Right renal cortex interstitium (tissue), 3 donors: ENCODE results near the gene TLE7. TPM values are rescaled to one million over a fixed set of nuclear protein-coding genes. Genes with fewer than 3 reads are reported as not detected.

Experiments used
- DNase-seq, 3 donors: peaks; one replicate each; pipeline ENCODE4 v3.0.0-alpha.2; 2013; ENCODE audit warnings: low read depth in 3 of 3, low spot score in 2 of 3
- polyA plus RNA-seq, 3 donors: library from polyadenylated mRNA; unstranded; fragments of 120-200 nt; gene quantifications; one replicate each; pipeline ENCODE4 v1.2.1, GENCODE V29; 2013; ENCODE audit not compliant: insufficient read length in 3 of 3

The TLE7 gene
- polyA plus RNA-seq, 3 donors, result not detected

DNA sequence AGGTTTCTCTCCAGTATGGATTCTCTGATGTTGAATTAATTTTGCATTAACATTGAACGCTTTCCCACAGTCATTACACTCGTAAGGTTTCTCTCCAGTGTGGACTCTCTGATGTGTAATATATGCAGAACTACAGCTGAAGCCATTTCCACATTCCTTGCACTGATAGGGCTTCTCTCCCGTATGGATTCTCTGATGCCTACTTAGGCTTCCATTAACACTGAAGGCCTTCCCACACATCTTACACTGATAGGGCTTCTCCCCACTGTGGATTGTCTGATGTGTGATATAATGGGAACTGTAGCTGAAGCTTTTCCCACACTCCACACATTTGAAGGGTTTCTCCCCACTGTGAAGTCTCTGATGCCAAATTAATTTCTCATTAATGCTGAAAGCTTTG lies 7.2 kb upstream of the TLE7 start:
- DNase-seq, result no peak

DNA sequence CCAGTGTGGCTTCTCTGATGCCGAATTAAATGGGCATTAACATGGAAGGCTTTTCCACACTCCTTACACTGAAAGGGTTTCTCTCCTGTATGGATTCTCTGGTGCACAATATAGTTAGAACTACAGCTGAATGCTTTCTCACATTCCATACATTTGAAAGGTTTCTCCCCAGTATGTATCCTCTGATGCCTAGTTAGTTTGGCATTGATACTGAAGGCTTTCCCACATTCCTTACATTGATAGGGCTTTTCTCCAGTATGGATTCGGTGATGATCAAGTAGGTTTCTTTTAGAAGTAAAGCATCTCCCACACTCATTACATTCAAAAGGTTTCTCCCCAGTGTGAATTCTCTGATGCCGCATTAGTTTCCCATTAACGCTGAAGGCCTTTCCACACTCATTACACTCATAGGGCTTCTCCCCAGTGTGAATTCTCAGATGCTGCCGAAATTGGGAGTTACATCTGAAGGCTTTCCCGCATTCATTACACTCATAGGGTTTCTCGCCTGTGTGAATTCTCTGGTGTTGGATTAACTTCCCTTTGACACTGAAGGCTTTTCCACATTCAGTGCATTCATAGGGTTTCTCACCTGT lies 6.5 kb upstream of the TLE7 start:
- no peak for DNase-seq

DNA sequence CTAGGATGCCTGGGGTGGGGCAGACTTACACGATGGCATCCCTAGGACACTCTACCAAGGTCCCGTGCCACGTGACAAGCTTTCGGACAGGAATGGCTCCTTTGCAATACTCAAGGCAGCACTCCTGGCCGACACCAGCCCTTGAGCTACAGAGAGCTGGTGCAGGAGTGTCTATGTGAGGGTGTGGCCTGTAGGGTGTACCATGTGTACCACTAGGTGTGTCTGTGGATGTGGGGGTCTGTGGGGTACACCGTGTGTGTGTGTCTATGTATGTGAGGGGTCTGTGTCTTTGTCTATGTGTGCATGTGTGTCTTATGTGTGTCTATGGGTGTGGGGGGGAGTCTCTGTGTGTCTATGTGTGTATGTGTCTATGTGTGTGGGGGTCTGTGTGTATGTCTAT lies 1.9 kb upstream of the TLE7 start:
- no peak for DNase-seq

DNA sequence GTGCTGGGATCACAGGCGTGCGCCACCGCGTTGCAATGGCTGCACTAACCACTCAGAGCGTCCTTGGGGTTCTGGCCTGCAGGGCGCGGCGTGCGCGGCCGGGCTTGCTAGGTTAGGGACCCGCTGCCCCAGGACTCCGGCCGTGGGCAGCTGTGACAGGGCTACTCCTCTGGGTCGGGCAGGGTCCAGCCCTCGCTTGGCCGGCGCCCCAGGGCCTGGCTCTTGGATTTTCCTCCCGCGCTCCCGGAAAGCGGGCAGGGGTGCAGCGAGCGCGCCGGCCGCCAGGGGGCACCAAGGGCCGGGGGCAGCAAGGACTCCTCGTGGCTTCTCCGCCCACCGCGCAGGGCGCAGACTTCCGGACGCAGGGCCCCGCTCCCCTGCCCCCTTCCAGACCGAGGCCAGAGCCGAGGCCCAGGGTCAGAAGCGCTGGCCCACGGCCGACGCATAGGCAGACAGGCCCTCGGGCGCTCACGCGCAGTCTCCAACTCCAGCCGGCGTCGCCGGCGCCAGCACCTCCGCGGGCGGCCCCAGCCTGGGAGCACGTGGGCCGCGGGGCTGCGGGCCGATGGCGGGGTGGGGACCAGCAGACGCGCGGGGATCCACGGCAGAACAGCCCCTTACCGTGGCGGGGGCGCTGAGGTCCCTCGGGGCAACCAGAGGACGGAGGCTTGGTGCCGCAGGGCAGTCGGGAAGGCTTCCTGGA lies 355 bp downstream of the TLE7 start:
- no peak for DNase-seq

DNA sequence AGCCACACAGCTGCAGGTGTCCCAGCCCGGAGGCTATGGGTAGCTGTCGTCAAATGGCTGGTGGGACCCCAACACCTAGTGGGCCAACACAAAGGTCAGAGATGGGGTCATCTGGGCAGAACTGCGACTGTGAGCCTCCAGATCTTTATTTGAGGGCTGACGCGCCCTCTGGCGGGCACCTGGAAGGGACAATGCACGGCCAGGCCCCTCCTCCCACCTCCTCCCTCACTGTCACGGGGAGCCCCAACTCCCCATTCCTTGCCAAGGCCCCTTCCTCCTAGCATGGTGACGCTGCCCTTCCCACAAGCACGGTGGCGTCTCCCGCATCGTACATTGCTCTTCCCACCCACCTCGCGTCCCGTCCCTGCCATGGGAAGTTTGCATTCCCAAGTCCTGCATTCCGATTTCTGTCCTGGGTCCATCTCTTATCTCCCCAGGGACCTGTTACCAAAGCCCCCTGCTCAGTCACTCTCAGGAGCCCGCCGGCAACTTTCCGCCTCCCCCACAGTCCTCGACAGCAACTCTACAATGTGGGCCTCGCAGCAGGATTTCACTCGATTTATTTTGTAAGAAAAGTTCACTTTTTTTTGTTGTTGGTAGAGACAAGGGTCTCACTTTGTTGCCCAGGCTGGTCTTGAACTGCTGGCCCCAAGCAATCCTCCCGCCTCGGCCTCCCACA lies 1.0 kb downstream of the TLE7 start:
- no peak for DNase-seq

DNA sequence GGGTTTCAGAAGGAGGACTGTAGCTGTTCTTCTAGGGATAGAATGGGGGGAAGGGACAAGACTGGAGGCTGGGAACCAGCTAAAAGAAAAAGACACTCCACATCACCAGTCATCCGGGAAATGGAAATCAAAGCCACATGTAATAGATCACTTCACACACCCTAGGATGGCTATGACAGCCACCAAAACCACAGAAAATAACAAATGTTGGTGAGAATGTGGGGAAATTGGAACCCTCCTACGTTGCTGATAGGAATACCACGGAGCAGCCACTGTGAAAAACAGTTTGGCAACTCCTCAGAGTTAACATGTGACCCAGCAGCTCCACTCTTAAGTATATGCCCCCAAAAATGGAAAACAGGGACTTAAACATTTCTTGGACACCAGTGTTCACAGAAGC lies 2.3 kb downstream of the TLE7 start:
- DNase-seq, result no peak

DNA sequence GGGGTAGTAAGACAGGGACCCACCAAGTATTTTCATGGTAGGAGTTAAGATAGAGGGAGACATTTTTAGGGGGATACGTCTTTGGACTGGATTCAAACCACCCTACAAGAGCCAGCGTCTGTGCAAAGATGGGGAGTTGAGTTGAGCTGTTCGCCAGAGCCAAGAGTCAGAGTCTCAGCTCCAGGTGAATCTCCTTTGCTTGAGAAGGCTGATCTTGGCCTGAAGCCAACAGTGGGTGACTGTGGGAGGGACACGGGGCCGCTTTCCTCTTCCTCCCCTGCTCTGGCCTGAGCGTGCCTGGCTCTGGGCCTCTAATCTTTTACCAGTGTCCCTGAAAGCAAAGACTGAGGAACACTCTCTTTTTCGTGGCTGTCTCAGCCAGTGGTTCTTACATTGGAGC lies 5.4 kb downstream of the TLE7 start:
- DNase-seq, result no peak

DNA sequence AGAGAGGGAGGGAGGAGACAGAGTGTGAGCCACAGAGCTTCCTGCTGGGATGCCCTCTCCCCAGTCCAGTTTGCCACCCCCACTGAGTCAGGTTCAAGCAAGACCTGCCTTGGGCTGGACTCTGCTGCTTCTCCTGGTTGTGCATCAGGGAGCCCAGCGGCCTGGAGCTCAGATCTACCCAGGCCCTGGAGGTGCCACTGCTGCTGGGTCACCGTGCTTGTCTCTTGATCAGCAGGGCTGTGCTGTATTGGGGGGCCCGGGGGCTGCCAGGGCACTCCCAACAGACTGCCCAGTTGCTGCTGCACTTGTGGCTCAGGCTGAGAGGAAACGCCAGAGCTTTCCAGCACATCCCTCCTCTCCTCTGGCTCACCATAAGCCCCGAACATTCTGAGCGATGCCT lies 8.9 kb downstream of the TLE7 start:
- DNase-seq, result no peak

DNA sequence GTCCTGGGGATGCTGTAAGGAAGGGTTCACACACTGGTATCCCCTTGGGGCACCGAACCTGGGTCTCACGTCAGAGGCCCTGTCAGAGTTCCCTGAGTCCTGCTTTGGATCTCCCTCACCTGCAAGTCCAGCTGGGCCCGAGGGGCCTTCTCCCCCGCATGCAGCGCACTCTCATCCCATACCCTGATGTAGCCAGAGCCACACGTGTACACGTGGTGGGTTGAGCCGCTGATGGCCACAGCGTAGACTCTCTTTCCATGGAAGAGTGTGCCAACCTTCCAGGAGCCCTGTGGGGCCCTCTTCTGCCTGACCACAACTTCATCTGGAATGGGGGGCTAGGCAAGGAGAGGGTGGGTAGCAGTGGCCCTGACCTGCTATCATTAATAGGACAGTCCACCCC lies 9.9 kb downstream of the TLE7 start:
- no peak for DNase-seq

DNA sequence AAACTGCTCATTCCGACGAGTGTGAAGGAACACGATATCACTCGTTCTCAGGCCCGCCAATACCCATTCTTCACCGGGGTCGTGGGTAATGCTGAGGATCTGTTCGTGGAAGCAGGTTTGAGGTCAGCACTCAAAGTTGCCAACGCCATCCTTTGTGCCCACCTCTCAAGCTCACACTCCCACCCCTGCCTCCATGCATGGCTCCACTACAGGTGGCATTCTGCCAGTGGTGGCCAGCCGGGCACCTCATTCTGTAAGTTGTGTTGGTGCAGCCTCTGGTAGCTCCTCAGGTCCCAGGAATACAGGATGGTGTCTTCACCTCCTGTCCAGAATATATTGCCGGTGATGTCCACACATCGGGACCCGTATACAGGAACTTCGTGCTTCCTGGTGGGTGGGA lies 10.7 kb downstream of the TLE7 start:
- no peak for DNase-seq

DNA sequence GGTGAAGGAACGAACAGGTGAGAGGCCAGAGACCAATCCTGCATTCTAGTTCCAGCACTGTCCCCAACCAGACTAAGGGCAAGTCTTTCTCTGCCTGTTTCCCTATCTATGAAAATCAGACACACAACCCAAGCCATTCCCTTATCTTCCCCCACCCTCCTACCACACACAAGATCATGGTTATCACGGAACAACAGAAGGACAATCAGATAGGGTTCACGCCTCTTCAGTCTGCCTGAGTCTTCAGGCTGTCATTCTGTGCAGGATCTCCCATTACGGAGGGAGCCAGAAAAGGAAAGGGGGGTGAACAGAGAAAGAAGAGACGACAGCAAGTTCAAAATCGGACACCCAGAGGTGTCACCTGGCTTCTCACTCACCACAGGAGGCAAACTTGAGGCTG lies 11.1 kb downstream of the TLE7 start:
- no peak for DNase-seq

DNA sequence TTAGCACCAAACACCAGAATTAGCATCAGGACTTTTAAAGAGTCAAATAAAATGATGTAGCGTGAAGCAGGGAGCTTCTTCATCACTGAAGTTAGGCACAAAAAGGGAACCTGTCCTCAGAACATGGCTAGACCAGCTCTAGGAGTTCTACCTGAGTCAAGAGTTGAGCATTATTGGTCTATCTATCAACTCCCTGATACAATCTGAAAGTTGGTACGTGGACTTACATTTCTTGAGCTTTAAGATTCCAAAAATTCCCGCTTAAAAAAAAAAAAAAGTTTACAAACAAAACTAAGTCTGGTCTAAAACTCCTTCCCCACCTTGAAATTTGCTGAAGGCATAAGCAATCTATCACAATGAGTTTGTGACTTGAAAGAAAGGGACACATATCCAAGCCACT lies 12.3 kb downstream of the TLE7 start:
- no peak for DNase-seq

DNA sequence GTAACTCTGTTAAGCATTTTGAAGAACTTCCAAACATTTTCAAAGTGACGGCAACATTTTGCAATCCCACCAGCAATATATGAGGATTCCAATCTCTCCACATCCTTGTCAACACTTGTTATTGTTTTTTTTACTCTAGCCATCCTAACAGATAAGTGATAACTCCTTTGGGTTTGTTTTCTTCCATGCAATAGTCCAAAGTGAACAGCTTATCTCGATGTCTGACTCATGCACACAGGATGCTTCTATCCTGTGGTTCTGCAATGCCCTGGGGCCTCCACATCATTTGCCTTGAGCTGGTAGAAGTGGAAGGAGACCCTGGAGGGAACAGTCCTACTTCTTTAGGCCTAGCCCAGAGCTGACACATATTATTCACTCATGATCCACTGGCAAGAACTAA lies 13.0 kb downstream of the TLE7 start:
- no peak for DNase-seq

DNA sequence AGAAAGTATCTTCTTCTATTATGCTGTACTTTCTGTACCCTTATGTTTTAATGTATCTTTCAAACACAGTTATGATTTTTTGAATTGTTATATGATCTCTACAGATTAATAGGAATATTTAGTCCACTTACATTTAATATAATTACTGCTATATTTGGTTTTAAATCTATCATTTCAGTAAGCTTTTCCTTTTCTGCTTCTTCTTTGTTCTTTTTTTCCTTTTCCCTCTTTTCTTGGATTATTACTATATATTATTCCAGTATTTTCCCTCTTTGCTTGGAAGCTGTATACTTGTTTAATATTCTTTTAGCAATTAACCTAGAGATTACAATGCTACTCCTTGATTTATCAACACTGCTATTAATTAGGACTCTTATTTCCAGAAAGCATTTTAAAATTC lies 13.5 kb downstream of the TLE7 start:
- no peak for DNase-seq

DNA sequence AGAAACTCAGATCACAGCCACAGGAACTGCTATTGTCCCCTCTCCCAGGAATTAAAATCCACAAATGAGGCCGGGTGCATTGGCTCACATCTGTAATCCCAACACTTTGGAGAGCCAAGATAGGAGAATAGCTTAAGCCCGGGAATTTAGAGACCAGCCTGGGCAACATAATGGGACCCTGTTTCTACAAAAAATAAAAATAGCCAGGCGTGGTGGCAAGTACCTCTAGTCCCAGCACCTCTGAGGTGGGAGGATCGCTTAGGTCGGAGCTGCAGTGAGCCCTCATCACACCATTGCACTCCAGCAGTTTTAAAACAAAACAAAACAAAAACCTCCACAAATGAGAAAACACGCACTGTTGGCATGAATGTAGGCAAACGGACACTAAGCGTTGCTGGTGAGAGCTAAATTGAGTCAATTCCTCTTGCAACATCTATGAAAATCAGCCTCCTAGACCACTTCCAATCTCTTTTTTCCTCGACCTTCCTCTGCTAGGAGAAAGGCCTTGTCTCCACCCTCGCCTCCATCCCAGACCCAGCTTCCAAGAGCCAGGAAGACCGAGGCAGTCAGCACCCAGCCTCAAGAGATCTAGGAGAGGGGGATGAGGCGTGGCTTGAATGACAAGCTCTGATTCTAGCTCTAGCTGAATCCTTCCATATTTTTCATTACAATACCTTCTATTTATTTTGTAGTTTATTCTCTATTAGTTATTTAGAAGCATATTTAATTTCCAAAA lies 14.8 kb downstream of the TLE7 start:
- DNase-seq, result no peak

DNA sequence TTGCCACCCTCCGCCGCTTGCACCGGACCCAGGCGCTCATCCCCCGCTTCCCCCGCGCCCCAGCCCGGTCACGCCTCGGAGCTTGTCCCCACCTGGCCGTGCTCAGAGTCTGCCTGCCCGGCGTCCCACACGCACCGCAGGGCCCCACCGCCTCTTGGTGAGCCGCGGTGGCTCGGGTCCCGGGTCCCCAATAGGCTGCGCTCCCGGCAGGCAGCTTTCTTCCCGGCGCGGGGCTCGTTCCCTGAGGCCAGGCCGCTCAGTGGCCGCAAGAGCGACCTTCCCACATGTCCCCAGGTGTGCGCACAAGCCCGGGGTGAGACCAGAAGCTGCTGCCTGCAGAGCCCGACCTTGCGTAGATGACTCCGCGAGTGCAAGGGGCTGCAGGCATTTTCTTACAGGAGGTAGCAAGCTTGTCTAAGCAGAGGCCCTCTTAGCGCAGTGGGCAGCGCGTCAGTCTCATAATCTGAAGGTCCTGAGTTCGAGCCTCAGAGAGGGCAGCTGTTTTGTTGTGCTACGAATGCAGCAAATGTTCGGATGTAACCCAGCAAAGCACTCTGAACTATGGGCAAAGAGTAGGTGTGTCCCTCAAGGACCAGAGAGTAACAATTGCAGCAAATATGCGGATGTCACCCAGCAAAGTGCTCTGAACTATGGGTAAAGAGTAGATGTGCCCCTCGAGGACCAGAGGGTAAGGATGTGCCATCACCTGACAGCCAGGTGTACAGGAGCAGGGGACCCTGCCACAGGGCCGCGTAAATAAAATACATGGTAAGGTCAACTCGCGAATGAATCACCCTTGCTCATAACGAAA lies 15.6 kb downstream of the TLE7 start:
- DNase-seq, result no peak

DNA sequence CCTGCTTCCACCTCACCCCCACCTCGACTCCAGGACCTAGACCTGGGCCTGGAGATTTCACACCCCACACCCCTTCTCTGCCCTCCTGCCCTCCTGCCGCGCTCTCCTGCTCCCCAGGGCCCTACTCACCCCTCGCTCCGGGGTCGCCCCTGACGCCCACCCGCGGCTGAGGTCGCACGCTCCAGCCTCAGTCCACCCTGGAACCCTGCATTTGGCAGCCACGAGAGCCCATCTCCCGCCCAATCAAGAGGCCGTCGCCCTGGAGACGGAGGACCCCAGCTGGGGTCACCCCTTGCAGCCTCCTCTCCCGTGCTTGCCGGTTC lies 16.1 kb downstream of the TLE7 start:
- no peak for DNase-seq

DNA sequence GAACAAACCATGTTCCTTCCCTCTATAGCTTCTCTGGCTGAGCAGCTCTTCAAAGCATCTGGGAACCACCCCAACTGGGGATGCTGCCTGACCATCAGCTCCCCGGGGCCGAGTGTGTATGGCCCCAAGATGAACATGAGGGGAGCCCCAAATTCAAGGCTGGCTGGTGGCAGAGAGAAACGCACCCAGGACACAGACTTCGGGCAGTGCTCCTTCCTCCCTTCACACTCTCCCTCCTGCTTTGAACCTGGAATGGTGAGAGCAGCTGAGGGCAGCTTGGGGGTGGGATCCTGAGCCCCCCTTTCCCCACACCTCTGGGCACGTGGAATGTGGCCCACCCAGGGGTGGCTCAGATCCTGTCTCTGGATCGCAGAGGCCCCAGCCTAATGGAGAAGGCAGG lies 17.2 kb downstream of the TLE7 start:
- no peak for DNase-seq

DNA sequence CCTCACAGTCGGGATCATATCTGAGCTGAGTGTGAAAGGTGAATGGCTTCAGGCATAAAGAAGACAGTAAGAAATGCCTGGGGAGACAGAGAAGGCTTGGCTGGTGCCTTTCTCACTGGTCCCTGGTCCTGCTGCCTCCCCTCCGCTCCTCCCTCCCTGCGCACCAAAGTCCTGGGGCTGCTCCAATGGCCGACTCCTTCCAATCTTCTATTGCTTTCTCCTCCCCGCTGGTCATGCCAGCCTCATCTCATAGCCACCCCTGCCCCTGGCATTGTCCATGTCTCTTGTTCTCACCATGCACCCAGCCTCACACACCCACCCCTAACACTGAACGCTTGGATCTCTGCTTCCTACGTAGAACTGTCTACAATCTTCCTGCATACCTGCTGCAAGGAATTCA lies 18.0 kb downstream of the TLE7 start:
- no peak for DNase-seq

DNA sequence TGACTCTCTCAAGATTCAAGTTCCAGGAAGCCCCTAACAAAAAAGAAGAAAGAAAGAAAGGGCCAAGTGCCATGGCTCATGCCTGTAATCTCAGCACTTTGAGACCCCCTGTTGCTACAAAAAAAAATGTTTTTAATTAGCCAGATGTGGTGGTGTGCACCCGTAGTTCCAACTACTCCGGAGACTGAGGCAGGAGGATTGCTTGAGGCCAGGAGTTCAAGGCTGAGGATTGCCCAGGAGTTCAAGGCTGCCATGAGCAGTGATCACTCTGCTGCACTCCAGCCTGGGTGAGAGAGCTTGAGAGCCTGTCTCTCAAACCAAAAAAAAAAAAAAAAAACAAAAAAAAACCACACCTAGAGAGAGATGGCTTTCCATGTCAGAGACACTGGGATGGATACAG lies 18.8 kb downstream of the TLE7 start:
- no peak for DNase-seq

DNA sequence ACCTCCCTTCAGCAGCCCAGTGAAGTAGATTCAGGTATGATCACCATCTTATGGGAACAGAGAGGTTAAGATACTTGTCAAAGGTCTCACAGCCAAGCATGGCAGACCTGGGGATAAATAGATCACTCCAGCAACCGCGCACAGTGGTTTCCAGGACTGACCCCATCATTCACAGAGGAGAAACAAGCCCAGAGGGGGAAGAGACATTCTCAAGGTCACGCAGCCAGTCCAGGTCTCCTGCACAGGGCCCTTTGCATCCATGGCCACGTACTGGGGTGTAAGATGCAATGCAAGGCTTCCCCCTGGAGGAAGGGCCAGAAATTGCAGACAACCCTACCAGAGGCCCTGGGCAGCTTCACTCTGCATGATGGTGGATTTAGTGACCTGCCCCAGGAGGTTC lies 19.9 kb downstream of the TLE7 start:
- no peak for DNase-seq
